ENCODE data around the gene DPYSL5.
"Not testable (repeated sequence)": the region's sequence is repeated elsewhere in the genome, so short reads cannot be mapped to it uniquely, and the experiment has no call there.

The DPYSL5 gene, protein sequence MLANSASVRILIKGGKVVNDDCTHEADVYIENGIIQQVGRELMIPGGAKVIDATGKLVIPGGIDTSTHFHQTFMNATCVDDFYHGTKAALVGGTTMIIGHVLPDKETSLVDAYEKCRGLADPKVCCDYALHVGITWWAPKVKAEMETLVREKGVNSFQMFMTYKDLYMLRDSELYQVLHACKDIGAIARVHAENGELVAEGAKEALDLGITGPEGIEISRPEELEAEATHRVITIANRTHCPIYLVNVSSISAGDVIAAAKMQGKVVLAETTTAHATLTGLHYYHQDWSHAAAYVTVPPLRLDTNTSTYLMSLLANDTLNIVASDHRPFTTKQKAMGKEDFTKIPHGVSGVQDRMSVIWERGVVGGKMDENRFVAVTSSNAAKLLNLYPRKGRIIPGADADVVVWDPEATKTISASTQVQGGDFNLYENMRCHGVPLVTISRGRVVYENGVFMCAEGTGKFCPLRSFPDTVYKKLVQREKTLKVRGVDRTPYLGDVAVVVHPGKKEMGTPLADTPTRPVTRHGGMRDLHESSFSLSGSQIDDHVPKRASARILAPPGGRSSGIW

GRCh38 chr2:26847655-26848335 is at the start of gene DPYSL5:
TSS of gene DPYSL5 (plus strand) at chr2:26848132. CDS start at chr2:26898500, 50,368 bp downstream.
- DNase-seq: no peak

- DNase-seq: no peak
These were observed 46.6 kb upstream of the DPYSL5 start for GRCh38 chr2:26801328-26801727.

DNA sequence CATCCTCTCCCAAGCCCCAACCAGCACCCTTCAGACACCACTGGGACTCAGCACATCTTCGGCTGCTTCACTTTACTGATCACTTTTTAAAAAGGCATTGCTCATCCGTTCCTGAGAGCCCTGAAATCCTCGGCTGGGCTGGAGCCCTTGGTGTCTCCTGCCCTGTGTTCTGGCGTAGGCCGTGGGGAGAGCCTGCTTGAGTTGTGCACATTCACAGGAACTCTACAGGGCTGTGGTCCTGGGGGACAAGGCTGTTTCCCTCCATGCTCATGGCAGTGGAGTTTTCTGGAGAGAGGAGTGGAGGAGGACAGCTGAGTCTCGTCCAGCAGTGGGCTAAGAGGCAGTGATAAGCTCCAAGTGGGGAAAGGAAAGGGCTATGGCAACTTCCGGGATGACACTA is 46.1 kb upstream of the DPYSL5 start:
- no peak for DNase-seq

DNA sequence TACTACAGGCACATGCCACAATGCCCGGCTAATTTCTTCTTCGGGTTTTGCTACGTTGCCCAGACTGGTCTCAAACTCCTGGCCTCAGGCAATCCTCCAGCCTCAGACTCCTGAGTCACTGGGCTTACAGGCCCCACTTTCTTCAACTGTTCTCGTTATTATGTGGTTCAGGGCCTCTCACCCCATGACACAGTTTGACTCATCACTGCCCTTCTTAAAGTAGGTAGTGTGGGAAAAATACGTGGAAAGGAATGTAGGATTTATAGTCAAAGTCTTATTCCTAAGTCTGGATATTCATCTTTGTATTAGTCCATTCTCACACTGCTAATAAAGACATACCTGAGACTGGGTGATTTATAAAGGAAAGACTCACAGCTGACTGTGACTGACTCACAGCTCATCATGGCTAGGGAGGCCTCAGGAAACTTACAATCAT is 42.7 kb upstream of the DPYSL5 start:
- DNase-seq: no peak

GRCh38 chr2:26807788-26808460 is 40.0 kb upstream of the DPYSL5 start:
- DNase-seq: no peak

DNA sequence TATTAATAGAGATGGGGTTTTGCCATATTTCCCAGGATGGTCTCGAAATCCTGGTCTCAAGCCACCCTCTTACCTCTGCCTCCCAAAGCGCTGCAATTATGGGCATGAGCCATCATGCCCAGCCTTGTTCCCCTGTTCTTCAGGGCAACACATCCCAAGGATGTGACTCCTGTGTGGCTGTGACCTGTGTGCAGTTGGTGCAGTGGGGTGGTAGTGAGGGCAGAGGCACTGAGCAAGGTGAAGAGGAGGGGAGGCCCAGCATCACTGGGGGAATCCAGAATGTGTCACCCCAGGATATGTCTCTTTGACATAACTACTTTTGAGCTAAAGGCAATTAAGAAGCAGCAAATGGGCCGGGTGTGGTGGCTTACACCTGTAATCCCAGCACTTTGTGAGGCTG is 38.7 kb upstream of the DPYSL5 start:
- no peak for DNase-seq

DNA sequence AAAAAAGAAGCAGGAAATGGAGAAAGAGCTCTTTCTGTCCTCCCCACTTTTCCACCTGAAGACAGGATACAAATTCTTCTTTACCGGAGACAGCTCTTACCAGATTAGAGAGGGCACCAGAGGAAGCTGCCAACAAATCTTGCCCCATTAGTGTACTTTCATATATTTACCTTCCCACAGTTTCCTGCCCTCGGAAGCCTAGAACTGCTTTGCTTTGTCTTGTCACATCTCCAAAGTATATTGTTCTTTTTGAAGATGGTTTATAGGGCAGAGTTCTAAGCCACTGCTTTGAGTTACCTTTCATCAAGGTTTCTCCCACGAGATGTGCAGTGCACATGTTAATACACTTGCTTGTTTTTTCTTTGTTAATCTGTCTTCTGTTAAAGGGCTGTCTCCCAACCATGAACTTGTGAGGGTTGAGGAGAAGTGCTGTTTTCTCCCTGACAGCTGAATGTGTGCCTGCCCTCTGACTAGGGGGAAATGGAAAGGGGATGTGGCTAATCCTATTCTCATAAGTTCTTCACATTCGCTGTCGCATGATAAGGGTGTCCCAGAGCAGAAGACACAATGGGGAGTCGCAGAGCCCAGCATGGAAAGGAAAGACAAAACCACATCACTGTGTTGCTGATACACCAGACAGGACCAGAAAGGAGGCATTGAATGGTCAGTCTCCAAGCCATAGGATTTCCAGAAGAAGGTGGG is 37.9 kb upstream of the DPYSL5 start:
- no peak for DNase-seq

DNA sequence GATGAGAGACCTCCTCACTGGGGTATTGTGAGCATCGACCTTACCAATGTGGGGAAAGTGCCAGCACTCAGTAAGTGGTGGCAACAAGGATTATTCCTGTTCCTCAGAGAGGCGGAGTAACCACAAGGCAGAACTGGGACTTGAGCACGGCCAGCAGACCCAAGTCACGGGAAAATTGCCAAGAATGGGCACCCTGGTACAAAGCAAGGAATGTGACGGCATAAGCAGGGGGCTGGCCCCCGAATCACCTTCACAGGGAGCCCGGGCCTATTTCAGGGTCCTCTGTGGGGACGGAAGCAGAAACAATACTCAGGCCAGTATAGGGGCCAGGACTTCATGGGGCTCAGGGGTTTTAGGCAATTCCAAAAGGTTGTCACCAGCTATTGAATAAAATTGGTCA is 36.7 kb upstream of the DPYSL5 start:
- DNase-seq: no peak

DNA sequence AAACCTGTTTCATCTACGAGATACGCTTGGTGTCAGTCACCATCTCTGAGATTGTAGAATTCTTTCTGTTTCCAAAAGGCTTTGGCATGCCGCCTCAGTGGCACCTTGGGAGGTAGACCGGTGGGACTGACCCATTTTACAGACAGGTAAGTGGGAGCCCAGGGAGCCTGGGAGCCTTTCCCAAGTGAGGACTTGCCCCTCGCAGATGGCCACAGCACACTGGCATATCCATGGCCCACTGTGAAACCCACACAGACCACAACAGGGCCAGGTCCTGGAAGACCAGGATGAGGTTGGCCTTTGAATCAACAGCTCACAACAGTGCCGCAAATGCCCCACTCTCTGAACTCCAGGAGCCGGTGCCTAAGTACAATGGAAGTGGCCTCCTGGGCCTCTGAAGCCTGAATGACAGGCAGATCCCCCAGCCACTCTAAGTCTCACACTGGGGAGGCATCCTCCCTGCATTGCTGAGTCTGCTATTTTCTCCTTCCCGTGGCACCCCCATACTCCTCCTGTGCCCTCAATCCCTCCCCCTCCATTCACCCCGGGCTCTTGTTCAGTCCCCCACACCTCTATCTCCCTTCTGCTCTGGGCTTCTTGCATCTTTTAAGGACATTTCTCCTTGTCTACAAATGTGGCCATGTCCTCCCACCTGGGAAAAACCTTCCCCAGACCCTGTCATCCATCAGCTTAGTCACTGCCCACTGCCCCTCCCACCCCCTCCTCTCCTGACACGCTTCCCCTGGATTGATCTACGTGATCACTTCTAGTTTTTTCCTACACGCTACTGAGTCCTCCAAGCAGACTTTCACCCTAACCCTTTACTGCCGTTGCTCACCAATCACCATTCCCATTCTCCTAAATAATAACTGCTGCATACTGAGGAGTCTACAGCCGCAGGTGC is 35.9 kb upstream of the DPYSL5 start:
- no peak for DNase-seq

- DNase-seq: no peak
These were observed 35.2 kb upstream of the DPYSL5 start for GRCh38 chr2:26812731-26813130.

DNA sequence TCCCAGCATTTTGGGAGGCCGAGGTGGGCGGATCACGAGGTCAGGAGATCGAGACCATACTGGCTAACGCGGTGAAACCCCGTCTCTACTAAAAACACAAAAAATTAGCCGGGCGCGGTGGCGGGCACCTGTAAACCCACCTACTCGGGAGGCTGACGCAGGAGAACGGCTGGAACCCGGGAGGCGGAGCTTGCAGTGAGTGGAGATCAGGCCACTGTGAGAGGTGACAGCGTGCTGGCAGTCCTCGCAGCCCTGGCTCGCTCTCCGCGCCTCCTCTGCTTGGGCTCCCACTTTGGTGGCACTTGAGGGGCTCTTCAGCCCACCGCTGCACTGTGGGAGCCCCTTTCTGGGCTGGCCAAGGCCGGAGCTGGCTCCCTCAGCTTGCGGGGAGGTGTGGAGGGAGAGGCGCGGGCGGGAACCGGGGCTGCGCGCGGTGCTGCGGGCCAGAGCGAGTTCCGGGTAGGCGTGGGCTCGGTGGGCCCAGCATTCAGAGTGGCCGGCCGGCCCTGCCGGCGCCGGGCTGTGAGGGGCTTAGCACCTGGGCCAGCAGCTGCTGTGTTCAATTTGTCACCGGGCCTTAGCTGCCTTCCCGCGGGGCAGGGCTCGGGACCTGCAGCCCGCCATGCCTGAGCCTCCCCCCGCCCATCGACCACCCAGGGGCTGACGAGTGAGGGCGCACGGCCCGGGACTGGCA is 33.7 kb upstream of the DPYSL5 start:
- DNase-seq: not testable (repeated sequence)

DNA sequence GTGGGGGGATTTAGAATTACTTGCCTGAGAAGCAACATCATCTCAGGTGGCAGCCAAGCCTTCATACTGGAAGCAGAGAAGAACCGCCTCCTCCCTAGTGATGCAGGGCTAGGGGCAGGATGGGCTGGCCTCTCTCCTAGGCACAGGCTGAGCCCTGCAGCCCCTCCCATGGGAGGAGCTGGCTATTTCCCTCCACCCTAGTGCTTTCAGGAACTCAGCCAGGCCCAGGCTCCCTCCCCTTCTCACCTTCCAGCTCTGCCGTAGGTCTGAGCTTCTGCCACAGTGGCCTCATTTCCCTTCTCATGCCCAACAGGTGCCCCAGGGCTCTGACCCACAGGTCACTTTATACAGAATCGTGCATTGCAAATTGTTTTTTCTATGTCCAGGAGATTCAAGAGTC is 31.0 kb upstream of the DPYSL5 start:
- no peak for DNase-seq

- DNase-seq: no peak
These were observed 29.7 kb upstream of the DPYSL5 start for GRCh38 chr2:26818255-26818654.

DNA sequence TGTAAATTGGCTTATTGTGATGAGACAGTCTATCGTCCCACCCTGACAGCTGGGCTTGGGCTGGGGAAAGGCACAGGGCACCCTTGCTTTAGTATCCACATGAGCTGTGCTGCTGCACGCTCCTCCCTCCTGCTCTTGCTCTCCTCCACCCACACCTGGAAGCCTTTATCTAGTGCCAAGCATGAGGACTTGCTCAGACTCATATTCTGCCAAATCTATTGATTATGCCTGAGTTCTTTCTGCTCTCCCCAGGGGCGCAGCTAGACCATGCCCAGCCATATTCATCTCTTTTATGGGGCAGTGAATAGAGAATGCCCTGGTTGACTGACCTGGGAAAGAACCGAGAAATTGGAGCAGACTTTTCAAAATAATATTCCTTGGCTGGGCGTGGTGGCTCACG is 29.0 kb upstream of the DPYSL5 start:
- no peak for DNase-seq

DNA sequence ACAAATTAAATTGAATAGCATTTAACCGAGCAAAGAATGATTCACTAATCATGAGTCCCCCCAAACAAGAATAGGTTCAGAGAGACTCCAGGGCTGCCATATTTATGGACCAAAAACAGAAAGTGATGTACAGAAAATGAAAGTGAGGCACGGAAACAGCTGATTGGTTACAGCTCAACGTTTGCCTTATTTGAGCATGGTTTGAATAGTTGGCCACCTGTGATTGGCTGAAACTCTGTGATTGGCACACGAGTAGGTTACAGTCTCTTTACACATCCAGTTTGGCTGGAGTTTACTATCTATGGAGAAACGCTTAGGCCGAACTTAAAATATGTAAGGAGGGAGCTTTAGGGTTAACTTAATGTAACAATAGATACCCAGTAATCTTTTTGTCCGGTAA is 27.0 kb upstream of the DPYSL5 start:
- DNase-seq: no peak

- DNase-seq: no peak
These were observed 25.1 kb upstream of the DPYSL5 start for GRCh38 chr2:26822877-26823276.

- no peak for DNase-seq
These were observed 9.6 kb upstream of the DPYSL5 start for GRCh38 chr2:26838121-26838906.

DNA sequence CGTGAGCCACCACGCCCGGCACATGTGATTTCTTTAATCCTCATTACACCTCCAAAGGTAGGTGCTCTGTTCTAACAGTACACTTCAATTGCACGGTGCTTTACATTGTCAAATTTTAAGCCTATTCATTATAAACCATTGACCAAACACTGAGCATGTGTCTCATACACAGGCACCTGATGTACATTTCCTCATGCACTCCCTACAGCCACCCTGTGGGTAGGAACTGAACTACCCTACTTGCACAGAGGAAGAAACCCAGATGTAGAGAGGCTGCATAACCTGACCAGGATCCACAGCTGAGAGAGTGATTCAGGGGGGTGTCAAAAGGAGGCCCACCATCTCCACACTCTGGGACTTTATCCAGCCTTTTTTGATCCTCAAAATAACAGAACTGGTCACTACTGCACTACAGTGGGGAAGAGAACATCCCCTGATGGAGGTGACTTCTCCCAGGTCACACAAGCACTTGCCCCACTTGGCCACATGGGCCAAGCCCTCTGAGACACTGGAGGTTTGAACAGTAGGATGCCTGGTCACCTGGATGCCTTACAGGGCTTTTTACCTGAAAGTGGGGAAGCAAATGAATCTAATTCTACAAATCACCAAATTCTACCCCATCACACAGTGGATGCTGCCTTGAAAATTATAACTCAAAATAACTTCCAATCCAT is 6.9 kb upstream of the DPYSL5 start:
- no peak for DNase-seq

DNA sequence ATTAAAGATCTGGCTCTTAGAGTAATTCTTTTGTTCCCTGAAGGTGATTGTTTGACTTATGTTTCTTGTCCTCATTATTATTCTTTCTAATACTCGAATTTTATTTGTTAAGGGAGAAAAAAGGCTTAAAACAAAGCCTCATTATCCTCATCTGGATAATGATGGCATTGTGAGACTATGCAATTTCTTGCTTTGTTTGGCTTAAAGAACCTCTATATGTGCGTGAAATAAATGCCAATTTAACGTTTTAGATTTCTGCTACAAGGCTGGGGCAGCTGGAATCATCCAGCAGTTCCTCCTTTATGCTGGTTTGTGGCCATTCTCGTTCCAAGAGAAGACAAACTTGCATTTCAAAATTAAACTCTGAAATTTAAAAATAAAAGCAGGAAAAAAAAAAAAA is 4.9 kb upstream of the DPYSL5 start:
- DNase-seq: no peak

DNA sequence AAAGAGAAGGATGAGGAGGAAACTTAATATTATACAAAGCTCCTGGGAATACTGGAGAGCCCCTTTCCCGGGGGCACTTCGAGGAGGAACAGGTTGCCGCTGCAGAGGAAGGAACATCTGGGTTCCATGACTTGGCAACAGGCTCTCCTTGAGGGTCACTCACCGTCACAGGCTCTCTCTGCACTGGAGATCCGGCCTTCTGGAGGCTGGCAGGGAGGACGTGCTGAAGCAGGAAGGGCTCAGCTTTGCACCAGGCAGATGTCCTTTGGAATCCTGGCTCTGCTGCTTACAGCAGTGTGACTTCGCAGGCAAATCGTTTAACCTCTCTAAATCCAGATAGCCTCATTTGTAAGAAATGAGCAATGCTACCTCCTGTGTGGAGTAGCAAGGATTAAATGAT is 2.9 kb upstream of the DPYSL5 start:
- DNase-seq: no peak

Data from stimulated activated CD4-positive, alpha-beta T cell treated with anti-CD3 and anti-CD28 coated beads, Interleukin-2, amount 100 ng/mL, for 48 hours (primary cell).